Subcutaneous abdominal adipose tissue (tissue), 5 donors: Measurements from ENCODE around the gene OR1K1.
"Not testable (repeated sequence)": the region's sequence is repeated elsewhere in the genome, so short reads cannot be mapped to it uniquely, and the experiment has no call there.

Source experiments
- H3K27ac ChIP-seq: one replicate; pipeline ENCODE4 v1.7.0; 2013; ENCODE audit warnings: low read depth, mild to moderate bottlenecking, inconsistent platforms, low read length, moderate library complexity
- H3K27me3 ChIP-seq, 5 donors: one replicate each; pipeline ENCODE4 v1.7.0; 2013; ENCODE audit warnings: low read length in 5 of 5, inconsistent platforms in 1 of 5; ENCODE audit not compliant: control insufficient read depth in 5 of 5, insufficient read depth in 4 of 5
- H3K36me3 ChIP-seq, 5 donors: one replicate each; pipeline ENCODE4 v1.7.0; 2013; ENCODE audit warnings: low read length in 5 of 5; ENCODE audit not compliant: control insufficient read depth in 5 of 5, insufficient read depth in 5 of 5
- H3K4me1 ChIP-seq, 5 donors: one replicate each; pipeline ENCODE4 v1.7.0; 2013; ENCODE audit warnings: low read length in 5 of 5, mild to moderate bottlenecking in 3 of 5, moderate library complexity in 1 of 5; ENCODE audit not compliant: control insufficient read depth in 5 of 5, insufficient read depth in 5 of 5
- H3K4me3 ChIP-seq, 5 donors: one replicate each; pipeline ENCODE4 v1.7.0; 2013; ENCODE audit warnings: low read length in 5 of 5, low read depth in 1 of 5
- H3K9ac ChIP-seq, 5 donors: one replicate each; pipeline ENCODE4 v1.7.0; 2013; ENCODE audit warnings: low read length in 5 of 5, mild to moderate bottlenecking in 4 of 5, moderate library complexity in 3 of 5
- H3K9me3 ChIP-seq, 5 donors: one replicate each; pipeline ENCODE4 v1.7.0; 2013; ENCODE audit warnings: low read length in 5 of 5; ENCODE audit not compliant: control insufficient read depth in 5 of 5
- donor health status: healthy.
- donor health status: healthy.
- donor health status: healthy.
- donor health status: healthy.
- donor health status: healthy.

The OR1K1 gene

DNA sequence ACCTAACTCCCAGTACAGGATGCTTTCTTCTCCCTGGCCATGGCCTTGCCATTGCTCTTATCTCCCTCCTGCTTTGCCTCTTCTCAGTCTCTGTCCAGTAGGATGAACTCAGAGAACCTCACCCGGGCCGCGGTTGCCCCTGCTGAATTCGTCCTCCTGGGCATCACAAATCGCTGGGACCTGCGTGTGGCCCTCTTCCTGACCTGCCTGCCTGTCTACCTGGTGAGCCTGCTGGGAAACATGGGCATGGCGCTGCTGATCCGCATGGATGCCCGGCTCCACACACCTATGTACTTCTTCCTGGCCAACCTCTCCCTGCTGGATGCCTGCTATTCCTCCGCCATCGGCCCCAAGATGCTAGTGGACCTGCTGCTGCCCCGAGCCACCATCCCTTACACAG, 11.1 kb upstream of the OR1K1 start, which contains the start of gene OR5C1:
TSS of gene OR5C1 (plus strand) at position 103 of the 400 bp plus-strand sequence. CDS start at position 103, 0 bp downstream.
- Histone ChIP-seq H3K27ac (no peak within 1 kb of the TSS), H3K9ac (no peak within 1 kb of the TSS), H3K27me3 (no peaks in the 10 kb centered on the region), H3K4me1 (no peaks in the 10 kb centered on the region), H3K36me3 (peaks cover 0 to 6% (median 3%) of the 10 kb centered on the region in 5 donors), H3K9me3 (no peaks in the 10 kb centered on the region), H3K4me3 (no peak within 1 kb of the TSS)

DNA sequence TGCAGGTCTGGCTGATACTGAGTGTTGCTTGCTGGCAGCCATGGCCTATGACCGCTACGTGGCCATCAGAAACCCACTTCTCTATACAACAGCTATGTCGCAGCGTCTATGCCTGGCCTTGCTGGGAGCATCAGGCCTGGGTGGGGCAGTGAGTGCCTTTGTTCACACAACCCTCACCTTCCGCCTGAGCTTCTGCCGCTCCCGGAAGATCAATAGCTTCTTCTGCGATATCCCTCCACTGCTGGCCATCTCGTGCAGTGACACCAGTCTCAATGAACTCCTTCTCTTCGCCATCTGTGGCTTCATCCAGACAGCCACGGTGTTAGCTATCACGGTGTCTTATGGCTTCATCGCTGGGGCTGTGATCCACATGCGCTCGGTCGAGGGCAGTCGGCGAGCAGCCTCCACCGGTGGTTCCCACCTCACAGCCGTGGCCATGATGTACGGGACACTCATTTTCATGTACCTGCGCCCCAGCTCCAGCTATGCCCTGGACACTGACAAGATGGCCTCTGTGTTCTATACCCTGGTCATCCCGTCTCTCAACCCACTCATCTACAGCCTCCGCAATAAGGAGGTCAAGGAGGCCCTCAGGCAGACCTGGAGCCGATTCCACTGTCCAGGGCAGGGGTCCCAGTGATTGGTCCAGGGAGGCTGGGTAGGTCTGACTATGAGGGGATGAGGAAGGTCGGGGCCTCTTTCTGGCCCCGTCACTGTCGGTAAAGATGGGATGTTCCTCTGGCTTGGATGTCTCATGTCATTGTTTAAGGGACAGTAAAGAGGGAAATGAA, 10.5 kb upstream of the OR1K1 start:
- Histone ChIP-seq H3K4me1 (no peaks in the 10 kb centered on the region), H3K9me3 (no peaks in the 10 kb centered on the region), H3K36me3 (peaks cover 0 to 6% (median 2%) of the 10 kb centered on the region in 5 donors), H3K27me3 (no peaks in the 10 kb centered on the region), H3K27ac (no peak overlapping the region), H3K4me3 (no peak overlapping the region), H3K9ac (no peak overlapping the region)

DNA sequence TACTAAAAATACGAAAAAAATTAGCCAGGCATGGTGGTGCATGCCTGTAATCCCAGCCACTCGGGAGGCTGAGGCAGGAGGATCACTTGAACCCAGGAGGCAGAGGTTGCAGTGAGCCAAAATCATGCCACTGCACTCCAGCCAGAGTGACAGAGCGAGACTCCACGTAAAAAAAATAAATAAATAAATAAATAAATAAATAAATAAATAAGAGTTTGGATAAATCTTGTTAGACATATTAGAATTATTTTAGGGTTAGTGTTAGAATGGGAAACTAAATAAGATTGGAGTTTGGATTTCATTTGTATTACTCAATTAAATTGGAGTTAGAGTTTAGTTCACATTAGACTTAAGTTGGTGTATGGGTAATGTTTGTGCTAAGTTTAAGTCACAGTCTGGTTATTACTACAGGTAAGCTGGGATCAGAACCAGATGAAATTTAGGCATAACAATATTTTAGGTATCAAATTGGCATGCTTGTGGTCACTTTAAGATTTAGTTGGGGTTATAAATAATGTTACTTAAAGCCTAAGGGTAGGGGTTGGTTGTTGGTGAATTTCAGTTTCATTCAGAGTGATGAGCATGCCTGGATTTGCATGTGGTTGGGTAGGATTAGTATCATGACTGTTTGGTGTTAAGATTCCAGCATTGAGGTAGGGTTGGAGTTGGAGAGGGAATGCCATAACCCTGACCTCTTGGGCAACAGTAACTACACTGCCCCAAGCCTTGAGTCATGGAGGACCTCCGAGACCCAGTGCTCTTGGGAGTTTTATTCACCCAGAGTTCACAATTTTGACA, 7.9 kb upstream of the OR1K1 start:
- Histone ChIP-seq H3K36me3 (peaks cover 0 to 5% (median 2%) of the 10 kb centered on the region in 5 donors), H3K9me3 (no peaks in the 10 kb centered on the region), H3K9ac (no peak overlapping the region), H3K27me3 (no peaks in the 10 kb centered on the region), H3K4me3 (no peak overlapping the region), H3K27ac (no peak overlapping the region), H3K4me1 (no peaks in the 10 kb centered on the region)

DNA sequence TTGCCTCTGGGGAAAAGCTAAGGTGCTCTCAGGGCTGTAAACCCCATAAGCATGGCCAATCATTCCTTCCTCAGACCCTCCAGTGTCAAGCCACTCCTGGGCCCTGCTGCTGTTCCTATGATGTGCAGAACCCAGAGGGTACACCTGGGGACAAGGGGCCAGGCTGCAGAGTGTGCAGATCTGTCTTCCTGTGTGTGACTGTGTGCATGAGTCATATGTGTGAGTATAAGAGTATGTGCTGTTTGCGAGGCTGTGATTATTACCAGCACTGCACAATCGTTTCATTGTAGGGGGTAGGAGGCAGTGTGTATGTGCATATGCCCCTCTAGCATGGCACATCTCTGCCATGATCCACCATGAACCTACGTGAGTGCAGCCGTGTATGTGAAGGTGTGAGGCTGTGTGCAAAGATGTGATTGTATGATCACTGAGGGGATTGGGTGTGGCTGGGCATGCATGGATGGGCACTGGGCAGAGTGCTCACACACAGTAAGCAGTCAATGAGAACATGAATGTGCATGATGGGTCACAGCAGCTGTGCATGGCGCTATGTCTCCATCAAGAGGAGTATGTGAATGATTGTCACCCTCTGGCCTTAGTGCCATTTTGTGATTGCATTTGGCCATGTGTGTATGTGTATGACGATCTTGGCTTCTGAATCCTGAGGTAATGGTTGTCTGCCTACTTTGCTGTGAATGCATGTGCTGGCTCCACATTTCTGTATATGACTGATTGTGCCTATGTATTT, 2.4 kb upstream of the OR1K1 start:
- Histone ChIP-seq H3K36me3 (no peaks in the 10 kb centered on the region), H3K27ac (no peak overlapping the region), H3K9ac (no peak overlapping the region), H3K9me3 (no peaks in the 10 kb centered on the region), H3K27me3 (no peaks in the 10 kb centered on the region), H3K4me3 (no peak overlapping the region), H3K4me1 (no peaks in the 10 kb centered on the region)

GRCh38 chr9:122806661-122807060, 6.7 kb downstream of the OR1K1 start:
- peaks cover 0 to 9% (median 0%) of the 10 kb centered on the region in 5 donors for H3K4me1 ChIP-seq
- H3K27me3 ChIP-seq, result no peaks in the 10 kb centered on the region
- no peak overlapping the region for H3K27ac ChIP-seq
- no peak overlapping the region for H3K4me3 ChIP-seq
- peaks cover 0 to 10% (median 0%) of the 10 kb centered on the region in 5 donors for H3K36me3 ChIP-seq
- H3K9me3 ChIP-seq, result no peaks in the 10 kb centered on the region
- no peak overlapping the region for H3K9ac ChIP-seq

DNA sequence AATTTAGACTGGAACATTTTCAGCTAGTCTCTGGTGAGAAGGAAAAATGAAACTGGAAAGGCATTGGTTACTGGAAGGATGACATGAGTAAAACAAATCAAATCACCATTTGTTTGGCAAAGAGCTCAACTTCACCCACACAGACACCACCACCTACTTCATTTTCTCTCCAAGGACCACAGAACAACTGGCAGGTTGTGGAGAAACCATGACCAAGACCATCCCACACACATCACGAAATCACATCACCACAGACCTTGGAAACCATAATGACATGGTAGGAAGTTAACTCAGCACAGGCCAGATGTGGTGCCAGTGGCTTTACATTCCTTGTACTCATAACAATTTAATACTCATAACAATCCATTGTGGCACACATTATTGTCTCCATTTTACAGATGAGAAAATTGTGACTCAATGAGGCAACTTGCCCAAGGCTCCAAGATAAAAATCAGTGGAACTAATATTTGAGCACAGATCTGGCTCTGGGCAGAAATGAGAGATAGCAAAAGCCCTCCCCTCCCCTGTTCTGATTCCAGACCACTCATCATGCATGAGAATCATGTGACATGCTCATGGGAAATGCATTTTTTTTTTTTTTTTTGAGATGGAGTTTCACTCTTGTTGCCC, 7.5 kb downstream of the OR1K1 start:
- Histone ChIP-seq H3K4me1 (peaks cover 0 to 9% (median 0%) of the 10 kb centered on the region in 5 donors), H3K9ac (no peak overlapping the region), H3K27me3 (no peaks in the 10 kb centered on the region), H3K36me3 (peaks cover 0 to 10% (median 0%) of the 10 kb centered on the region in 5 donors), H3K9me3 (no peaks in the 10 kb centered on the region), H3K4me3 (no peak overlapping the region), H3K27ac (no peak overlapping the region)

GRCh38 chr9:122808141-122808540, 8.2 kb downstream of the OR1K1 start:
- H3K36me3 ChIP-seq, result peaks cover 0 to 6% (median 0%) of the 10 kb centered on the region in 5 donors
- H3K9ac ChIP-seq, result no peak overlapping the region
- no peaks in the 10 kb centered on the region for H3K9me3 ChIP-seq
- no peaks in the 10 kb centered on the region for H3K27me3 ChIP-seq
- H3K27ac ChIP-seq, result no peak overlapping the region
- H3K4me3 ChIP-seq, result no peak overlapping the region
- peaks cover 0 to 9% (median 0%) of the 10 kb centered on the region in 5 donors for H3K4me1 ChIP-seq

GRCh38 chr9:122809261-122809660, 9.3 kb downstream of the OR1K1 start:
- H3K9me3 ChIP-seq, H3K27me3 ChIP-seq, H3K4me1 ChIP-seq, H3K36me3 ChIP-seq, H3K4me3 ChIP-seq, H3K27ac ChIP-seq, H3K9ac ChIP-seq: not testable (repeated sequence)

DNA sequence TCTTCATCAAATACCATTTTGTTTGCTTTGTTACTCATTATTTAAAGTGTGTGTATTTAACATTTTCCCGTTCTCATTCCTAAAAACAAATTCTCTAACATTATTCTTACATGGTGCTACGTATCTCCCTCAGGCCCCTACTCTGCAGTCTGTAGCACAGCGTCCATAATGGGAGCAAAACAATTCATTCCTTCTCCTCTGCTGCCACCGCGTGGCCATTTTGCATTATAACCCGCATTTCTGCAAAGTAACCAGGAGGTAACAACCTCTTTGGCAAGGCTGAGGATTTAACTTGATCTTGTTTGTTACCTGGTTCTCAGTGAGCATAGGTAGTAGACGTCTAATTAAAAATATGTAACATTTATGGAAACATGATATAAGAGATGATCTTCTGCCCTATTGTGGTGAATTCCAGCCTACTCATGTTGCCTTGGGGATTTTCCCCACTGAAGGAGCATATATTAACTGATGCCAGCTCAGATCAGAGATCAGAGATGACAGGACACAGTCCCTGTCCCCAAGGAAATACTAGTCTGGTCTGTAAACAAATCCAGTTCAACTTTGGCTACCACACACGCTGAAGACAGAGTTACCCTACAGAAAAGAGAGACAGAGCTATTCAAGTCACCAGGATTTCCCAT, 10.5 kb downstream of the OR1K1 start:
- no peaks in the 10 kb centered on the region for H3K27me3 ChIP-seq
- H3K9me3 ChIP-seq, result no peaks in the 10 kb centered on the region
- peaks cover 0 to 4% (median 0%) of the 10 kb centered on the region in 5 donors for H3K36me3 ChIP-seq
- no peak overlapping the region for H3K27ac ChIP-seq
- H3K4me3 ChIP-seq, result no peak overlapping the region
- peaks cover 0 to 13% (median under 1%) of the 10 kb centered on the region in 5 donors for H3K4me1 ChIP-seq
- H3K9ac ChIP-seq, result no peak overlapping the region
